Activated CD8-positive, alpha-beta T cell treated with anti-CD3 and anti-CD28 coated beads for 36 hours (primary cell): ENCODE measurements around the gene ARHGAP22. TPM values are rescaled to one million over a fixed set of nuclear protein-coding genes. Genes with fewer than 3 reads are reported as not detected.

Source experiments
- ATAC-seq: fragments of 200-7000 bp; cut with Tn5 transposase; one replicate; pipeline ENCODE4 v1.10.0; 2021; ENCODE audit warnings: mild to moderate bottlenecking, moderate library complexity
- CTCF ChIA-PET: fragments of 350-600 bp; sonication (Branson Sonifier 250); formaldehyde crosslinking; loops from one replicate; lab custom pipeline; 2021; ENCODE audit warnings: antibody characterized with exemption; lab: Charles Lee
- POLR2A ChIA-PET: fragments of 350-600 bp; sonication (Branson Sonifier 250); formaldehyde crosslinking; loops from one replicate; lab custom pipeline; 2021; ENCODE audit warnings: antibody characterized with exemption; lab: Charles Lee
- DNase-seq: peaks from one replicate; pipeline ENCODE4 v3.0.0-alpha.2; 2020
- H3K27ac Mint-ChIP-seq: one replicate; pipeline ENCODE4 v1.8.0; 2021; ENCODE audit warnings: mild to moderate bottlenecking, mixed read lengths
- H3K27me3 Mint-ChIP-seq: one replicate; pipeline ENCODE4 v1.8.0; 2021; ENCODE audit warnings: mixed read lengths
- H3K36me3 Mint-ChIP-seq: one replicate; pipeline ENCODE4 v1.8.0; 2021; ENCODE audit warnings: low read depth, mixed read lengths
- H3K4me1 Mint-ChIP-seq: one replicate; pipeline ENCODE4 v1.8.0; 2021; ENCODE audit warnings: low read depth, mixed read lengths
- H3K4me3 Mint-ChIP-seq: one replicate; pipeline ENCODE4 v1.8.0; 2021; ENCODE audit warnings: mild to moderate bottlenecking, moderate library complexity, mixed read lengths
- H3K9me3 Mint-ChIP-seq: one replicate; pipeline ENCODE4 v1.8.0; 2021; ENCODE audit warnings: mixed read lengths
- CTCF ChIP-seq: fragments of 200-600 bp; IDR thresholded peaks from one replicate; pipeline ENCODE4 v1.8.0; 2022; ENCODE audit warnings: antibody characterized with exemption, mild to moderate bottlenecking
- intact Hi-C: fragments of 100-400 bp; cut with micrococcal nuclease; formaldehyde crosslinking; loops from one replicate; pipeline ENCODE4 v1.10.0; 2022
- total RNA-seq, 2 experiments: library from RNA; stranded (reverse); gene quantifications; one replicate each; pipeline ENCODE4 v1.2.3, GENCODE V29; 2021

ARHGAP22 gene
- total RNA-seq, 2 experiments from 2014 or later, result not detected

DNA sequence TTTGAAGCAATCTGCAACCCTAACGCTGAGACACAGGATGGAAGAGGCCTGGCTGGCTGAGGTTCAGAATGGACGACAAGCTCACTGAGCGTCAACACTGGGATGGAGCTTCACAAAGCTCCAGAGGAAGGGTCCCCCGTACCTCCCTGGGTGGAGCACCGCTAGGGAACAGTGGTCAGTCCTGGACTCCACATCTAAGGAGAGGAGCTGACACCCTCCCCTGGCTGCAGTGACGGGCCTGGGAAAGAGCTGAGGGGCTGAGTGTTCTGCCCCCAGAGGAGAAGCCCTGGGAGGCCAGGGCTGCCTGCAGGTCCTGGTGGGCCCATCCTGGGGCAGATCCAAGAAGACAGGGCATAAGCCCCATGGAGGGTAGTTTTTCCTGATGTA is 146.2 kb downstream of the ARHGAP22 start:
- DNase-seq (no peak), ATAC-seq (no peak)
- Mint-ChIP-seq H3K27ac (no peak overlapping the region), H3K27me3 (no peaks in the 10 kb centered on the region), H3K4me1 (no peaks in the 10 kb centered on the region), H3K4me3 (no peak overlapping the region), H3K9me3 (no peaks in the 10 kb centered on the region), H3K36me3 (no peaks in the 10 kb centered on the region)
- no peak for TF ChIP-seq CTCF
- intact Hi-C loops, result no loop called here
- POLR2A ChIA-PET, result no interaction called here
- CTCF ChIA-PET, result no interaction called here

DNA sequence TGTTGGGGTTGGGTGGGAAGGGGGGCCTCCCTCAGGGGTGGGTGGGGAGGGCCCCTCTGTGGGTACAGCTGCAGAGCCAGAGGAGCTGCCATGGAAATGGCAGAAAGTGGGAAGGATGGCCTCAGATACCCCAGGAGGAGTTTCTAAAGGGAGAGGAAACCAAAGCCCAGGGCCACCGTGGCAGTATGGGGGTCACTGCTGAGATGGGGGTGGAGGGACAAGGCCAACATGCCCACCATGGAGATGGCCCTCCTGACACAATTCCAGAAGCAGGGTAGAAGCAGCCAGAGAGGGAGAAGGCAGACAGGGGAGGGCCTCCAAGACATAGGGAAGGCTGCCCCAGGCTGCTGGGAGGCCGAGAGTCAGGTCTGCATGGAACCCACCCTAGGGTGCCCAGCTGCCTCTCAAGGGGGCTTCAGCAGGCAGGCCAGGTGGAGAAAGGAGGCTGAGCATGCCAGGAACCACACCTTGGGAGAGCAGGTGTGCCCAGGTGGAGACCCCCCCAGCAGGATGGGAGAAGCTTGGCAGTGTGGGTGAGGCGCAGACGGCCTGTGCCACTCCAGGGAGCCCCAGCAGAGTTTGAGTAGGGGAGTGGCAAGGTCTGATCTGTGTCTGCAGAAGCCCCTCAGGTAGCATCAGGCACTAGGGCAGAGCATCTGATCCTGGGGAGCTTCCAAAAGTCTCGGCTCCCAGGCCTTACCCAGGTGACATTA is 146.8 kb downstream of the ARHGAP22 start:
- H3K27ac Mint-ChIP-seq, result no peak overlapping the region
- CTCF ChIA-PET, result no interaction called here

GRCh38 chr10:48456808-48457761 is 147.8 kb downstream of the ARHGAP22 start:
- H3K4me1 Mint-ChIP-seq, result no peaks in the 10 kb centered on the region
- H3K4me3 Mint-ChIP-seq, result no peak overlapping the region
- no peak overlapping the region for H3K27ac Mint-ChIP-seq
- intact Hi-C loops, result no loop called here
- no peak for TF ChIP-seq CTCF
- DNase-seq, result peak; percentile 20
- no peaks in the 10 kb centered on the region for H3K27me3 Mint-ChIP-seq
- H3K9me3 Mint-ChIP-seq, result no peaks in the 10 kb centered on the region
- peak; percentile 20 for ATAC-seq
- POLR2A ChIA-PET, result no interaction called here
- CTCF ChIA-PET, result no interaction called here
- no peaks in the 10 kb centered on the region for H3K36me3 Mint-ChIP-seq

More for the DNA sequence above, 146.8 kb downstream of the ARHGAP22 start:
- DNase-seq, result no peak
- POLR2A ChIA-PET, result no interaction called here
- Mint-ChIP-seq H3K4me1 (no peaks in the 10 kb centered on the region), H3K27me3 (no peaks in the 10 kb centered on the region), H3K36me3 (no peaks in the 10 kb centered on the region), H3K9me3 (no peaks in the 10 kb centered on the region), H3K4me3 (no peak overlapping the region)
- ATAC-seq, result no peak
- TF ChIP-seq CTCF, result no peak
- intact Hi-C loops, result no loop called here

DNA sequence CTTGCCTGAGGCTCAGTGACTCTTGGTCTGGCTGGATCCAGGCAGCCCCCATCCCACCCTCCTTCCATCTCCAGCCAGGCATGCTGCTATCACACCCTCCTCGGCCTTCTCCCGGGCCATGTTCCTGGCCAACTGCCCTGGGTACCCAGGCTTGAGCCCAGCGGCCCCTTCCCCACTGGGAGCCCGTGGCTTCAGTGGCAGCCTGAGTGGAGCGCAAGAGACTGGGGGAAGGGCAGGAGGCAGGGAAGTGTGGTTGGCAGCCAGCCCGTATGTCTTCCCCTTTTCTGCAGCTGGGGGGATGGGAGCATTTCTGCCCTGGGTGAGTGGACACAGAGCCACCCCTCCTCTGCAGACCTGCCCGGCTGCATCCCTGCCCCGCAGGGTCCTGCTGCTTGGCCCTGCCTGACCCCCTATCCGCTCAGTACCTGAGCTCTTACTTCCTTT is 148.5 kb downstream of the ARHGAP22 start:
- ChIA-PET CTCF (no interaction called here), POLR2A (no interaction called here)
- no peak overlapping the region for H3K4me3 Mint-ChIP-seq
- ATAC-seq, result no peak
- no peaks in the 10 kb centered on the region for H3K9me3 Mint-ChIP-seq
- no peaks in the 10 kb centered on the region for H3K4me1 Mint-ChIP-seq
- H3K27me3 Mint-ChIP-seq, result no peaks in the 10 kb centered on the region
- no peak overlapping the region for H3K27ac Mint-ChIP-seq
- intact Hi-C loops, result no loop called here
- H3K36me3 Mint-ChIP-seq, result no peaks in the 10 kb centered on the region
- DNase-seq, result no peak
- TF ChIP-seq CTCF, result no peak
